Stimulated activated CD8-positive, alpha-beta memory T cell treated with anti-CD3 and anti-CD28 coated beads, Interleukin-4, amount 100 ng/mL, for 48 hours (primary cell): ENCODE data around the gene DYNC2I2.
"Not testable (repeated sequence)": the region's sequence is repeated elsewhere in the genome, so short reads cannot be mapped to it uniquely, and the experiment has no call there.

ENCODE experiments used
- DNase-seq: peaks from one replicate; pipeline ENCODE4 v3.0.0-alpha.2; 2020

DYNC2I2 gene

GRCh38 chr9:128611600-128612394 lies 44.9 kb downstream of the DYNC2I2 start:
- DNase-seq: no peak

DNA sequence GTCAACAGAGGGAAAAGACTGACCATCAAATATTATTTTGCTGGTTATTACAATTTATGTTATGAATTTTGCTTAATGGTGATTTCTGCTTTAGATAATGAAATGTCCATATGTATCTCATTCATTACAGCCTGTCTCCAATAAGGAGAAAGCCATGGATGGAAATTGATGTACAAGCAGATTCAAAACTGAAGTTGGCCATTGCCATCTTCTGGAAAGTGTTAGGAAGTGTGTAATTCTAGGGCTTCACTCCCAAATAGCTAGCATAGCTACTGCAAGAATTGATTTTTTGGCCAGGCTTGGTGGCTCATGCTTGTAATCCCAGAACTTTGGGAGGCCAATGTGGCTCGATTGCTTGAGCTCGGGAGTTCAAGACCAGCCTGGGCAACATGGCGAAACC lies 45.8 kb downstream of the DYNC2I2 start:
- DNase-seq: no peak

- DNase-seq: no peak
These were observed 48.9 kb downstream of the DYNC2I2 start for GRCh38 chr9:128607642-128608350.

DNA sequence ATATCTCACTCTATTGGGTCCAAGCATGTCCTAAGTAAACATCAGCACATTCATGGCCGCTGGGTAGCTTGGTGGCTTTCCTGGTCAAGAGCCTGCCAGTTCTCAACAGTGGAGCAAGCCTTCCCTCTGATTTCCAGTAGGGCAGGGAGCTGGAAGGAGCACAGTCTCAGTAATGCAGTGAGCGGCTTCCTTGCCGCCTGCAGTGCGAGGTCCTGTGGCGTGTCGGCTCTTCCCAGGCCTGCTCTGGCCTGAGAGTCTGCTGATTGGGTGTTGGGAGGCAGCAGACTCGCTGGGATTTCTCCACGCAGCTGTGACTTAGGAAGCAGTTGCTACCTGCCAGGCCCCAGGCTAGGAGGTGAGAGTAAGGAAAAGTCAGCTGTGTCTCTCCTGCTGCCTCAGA lies 53.0 kb downstream of the DYNC2I2 start:
- no peak for DNase-seq

- no peak for DNase-seq
These were observed 56.5 kb downstream of the DYNC2I2 start for GRCh38 chr9:128600099-128600498.

DNA sequence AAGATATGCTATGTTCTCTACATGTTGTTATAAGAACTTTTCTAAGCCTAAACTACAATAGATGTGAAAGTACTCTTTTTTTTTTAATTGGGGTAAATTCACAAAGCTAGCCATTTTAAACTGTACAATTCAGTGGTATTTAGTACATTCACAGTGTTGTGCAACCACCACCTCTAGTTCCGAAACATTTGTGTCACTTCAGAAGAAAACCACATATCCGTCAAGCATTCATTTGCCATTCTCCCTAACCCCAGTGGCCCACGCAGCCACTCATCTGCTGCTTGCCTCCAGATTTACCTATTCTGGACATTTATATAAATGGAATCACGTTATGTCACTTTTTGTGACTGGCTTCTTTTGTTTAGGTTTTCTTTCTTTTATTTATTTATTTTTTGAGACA lies 61.2 kb downstream of the DYNC2I2 start:
- no peak for DNase-seq

DNA sequence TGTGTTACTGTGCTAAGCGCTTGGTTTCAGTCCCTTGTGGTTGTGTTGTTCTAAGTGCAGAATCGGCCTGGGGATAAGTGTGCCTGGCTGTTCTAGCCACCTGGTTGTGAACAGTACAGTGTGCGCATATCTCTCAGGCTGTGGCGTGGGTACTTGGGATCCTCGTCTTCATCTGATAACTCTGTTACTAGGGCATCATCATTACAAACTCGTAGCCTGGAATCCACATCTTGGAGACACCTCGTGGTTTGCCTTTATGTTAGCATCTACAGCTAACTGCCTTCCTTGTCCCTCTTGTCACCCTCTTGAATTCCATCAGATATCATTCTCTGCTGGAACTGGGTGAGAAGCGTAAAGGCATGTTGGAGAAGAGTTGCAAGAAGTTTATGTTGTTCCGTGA lies 62.8 kb downstream of the DYNC2I2 start:
- no peak for DNase-seq

DNA sequence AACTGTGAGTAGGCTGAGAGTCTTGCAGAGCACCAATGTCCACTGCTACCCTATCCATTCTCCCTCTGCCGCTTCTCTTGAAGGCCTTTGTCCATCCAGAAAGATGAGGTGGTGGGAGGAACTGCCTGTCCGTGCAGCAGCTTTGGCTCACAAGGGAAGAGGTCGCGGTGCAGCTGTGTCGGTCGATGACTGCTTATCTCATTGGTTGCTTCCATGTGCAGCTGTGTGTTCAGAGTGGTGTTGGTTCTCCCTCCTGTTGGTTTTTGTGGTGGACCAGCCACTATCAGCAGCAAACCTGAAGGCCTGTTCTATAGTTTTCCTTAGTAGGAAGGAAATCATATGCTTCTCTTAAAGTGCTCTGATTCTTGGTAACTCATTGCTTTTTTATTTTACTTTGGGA lies 63.6 kb downstream of the DYNC2I2 start:
- DNase-seq: no peak

DNA sequence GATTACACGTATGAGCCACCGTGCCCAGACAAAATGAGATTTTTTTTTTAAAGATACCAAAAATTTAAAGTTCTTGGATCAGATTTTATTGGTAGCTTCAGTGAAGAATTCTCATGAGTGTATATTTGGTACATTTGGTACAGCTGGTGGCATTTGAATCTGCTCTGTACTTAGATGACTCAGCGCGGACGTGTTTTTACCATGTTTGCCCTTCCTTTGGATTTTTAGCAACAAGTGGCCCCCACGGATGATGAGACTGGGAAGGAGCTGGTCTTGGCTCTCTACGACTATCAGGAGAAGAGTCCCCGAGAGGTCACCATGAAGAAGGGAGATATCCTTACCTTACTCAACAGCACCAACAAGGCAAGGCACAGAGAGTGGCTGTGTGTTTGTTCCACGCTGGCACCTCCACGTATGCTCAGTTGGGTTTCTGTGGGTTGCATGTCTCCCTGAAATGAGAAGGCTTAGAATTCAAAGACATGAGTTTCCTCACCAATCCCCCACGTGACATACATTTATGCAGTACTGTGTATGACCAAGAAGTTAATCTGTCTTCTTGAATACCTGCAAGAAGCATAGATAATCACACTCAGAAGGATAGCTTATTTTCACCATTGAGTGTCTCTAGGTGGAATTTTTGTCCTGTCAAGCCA lies 67.9 kb downstream of the DYNC2I2 start:
- no peak for DNase-seq

DNA sequence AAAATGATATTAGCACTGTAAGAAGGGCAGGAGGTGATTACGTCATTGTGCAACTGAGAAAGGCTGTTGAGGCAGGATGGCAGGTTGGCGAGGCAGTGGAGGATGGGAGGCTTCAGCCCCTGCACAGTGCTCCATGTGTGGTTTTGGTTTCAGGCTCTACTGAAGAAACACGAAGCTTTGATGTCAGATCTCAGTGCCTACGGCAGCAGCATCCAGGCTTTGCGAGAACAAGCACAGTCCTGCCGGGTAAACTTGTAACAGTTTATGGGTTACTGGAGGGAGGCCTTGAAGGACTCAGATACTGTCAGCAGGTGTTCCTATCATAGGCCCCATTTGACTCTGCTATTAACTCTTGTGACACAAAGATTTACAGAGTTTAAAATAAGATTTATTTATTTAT lies 69.2 kb downstream of the DYNC2I2 start:
- DNase-seq: peak; percentile 51

- DNase-seq: not testable (repeated sequence)
These were observed 69.7 kb downstream of the DYNC2I2 start for GRCh38 chr9:128586934-128587333.

GRCh38 chr9:128585155-128585554 lies 71.5 kb downstream of the DYNC2I2 start:
- not testable (repeated sequence) for DNase-seq
